Panc1 (cell line): Measurements from ENCODE around the gene WDR11.

Experiments used
- POLR2AphosphoS5 ChIP-seq: IDR thresholded peaks from 2 replicates; pipeline ENCODE4 v1.6.1; 2012; ENCODE audit warnings: mild to moderate bottlenecking, low read depth, low read length, moderate library complexity
- SIN3A ChIP-seq: IDR thresholded peaks from 2 replicates; pipeline ENCODE4 v1.6.1; 2012; ENCODE audit warnings: low read depth, mild to moderate bottlenecking, low read length, moderate library complexity, borderline replicate concordance; ENCODE audit not compliant: insufficient read depth
- TCF7L2 ChIP-seq: IDR thresholded peaks from 2 replicates; pipeline ENCODE4 v1.6.1; 2011; ENCODE audit warnings: mild to moderate bottlenecking, low read depth, low read length, inconsistent platforms
- TF ChIP-seq, protein P1 (sequence below), 2 experiments: IDR thresholded peaks; 2 replicates each; pipeline ENCODE4 v1.6.1; 2011 to 2012; ENCODE audit warnings: low read depth in 2 of 2, control low read depth in 1 of 2, low read length in 1 of 2, mild to moderate bottlenecking in 1 of 2, moderate library complexity in 1 of 2; ENCODE audit not compliant: insufficient read depth in 1 of 2
- TF ChIP-seq, protein P2 (sequence below): fragments of 450-650 bp; IDR thresholded peaks from 2 replicates; pipeline ENCODE4 v1.5.1; 2017; ENCODE audit warnings: mild to moderate bottlenecking

GRCh38 chr10:120944586-120945125 lies 93.5 kb downstream of the WDR11 start:
- TF ChIP-seq, protein P1, sequence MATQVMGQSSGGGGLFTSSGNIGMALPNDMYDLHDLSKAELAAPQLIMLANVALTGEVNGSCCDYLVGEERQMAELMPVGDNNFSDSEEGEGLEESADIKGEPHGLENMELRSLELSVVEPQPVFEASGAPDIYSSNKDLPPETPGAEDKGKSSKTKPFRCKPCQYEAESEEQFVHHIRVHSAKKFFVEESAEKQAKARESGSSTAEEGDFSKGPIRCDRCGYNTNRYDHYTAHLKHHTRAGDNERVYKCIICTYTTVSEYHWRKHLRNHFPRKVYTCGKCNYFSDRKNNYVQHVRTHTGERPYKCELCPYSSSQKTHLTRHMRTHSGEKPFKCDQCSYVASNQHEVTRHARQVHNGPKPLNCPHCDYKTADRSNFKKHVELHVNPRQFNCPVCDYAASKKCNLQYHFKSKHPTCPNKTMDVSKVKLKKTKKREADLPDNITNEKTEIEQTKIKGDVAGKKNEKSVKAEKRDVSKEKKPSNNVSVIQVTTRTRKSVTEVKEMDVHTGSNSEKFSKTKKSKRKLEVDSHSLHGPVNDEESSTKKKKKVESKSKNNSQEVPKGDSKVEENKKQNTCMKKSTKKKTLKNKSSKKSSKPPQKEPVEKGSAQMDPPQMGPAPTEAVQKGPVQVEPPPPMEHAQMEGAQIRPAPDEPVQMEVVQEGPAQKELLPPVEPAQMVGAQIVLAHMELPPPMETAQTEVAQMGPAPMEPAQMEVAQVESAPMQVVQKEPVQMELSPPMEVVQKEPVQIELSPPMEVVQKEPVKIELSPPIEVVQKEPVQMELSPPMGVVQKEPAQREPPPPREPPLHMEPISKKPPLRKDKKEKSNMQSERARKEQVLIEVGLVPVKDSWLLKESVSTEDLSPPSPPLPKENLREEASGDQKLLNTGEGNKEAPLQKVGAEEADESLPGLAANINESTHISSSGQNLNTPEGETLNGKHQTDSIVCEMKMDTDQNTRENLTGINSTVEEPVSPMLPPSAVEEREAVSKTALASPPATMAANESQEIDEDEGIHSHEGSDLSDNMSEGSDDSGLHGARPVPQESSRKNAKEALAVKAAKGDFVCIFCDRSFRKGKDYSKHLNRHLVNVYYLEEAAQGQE (IDR thresholded peaks at IDR 0.05; ENCODE audit: insufficient read depth in 1 of 2, low read depth in 2 of 2, low read length in 1 of 2) = no peak
- TF ChIP-seq, protein P2, sequence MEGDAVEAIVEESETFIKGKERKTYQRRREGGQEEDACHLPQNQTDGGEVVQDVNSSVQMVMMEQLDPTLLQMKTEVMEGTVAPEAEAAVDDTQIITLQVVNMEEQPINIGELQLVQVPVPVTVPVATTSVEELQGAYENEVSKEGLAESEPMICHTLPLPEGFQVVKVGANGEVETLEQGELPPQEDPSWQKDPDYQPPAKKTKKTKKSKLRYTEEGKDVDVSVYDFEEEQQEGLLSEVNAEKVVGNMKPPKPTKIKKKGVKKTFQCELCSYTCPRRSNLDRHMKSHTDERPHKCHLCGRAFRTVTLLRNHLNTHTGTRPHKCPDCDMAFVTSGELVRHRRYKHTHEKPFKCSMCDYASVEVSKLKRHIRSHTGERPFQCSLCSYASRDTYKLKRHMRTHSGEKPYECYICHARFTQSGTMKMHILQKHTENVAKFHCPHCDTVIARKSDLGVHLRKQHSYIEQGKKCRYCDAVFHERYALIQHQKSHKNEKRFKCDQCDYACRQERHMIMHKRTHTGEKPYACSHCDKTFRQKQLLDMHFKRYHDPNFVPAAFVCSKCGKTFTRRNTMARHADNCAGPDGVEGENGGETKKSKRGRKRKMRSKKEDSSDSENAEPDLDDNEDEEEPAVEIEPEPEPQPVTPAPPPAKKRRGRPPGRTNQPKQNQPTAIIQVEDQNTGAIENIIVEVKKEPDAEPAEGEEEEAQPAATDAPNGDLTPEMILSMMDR = no peak
- TF ChIP-seq POLR2AphosphoS5 = no peak
- no peak for TF ChIP-seq SIN3A
- no peak for TF ChIP-seq TCF7L2
